ENCODE measurements around the gene SCAPER.

Gene SCAPER

GRCh38 chr15:76553564-76553963 is 351.6 kb downstream of the SCAPER start:
- no peaks in the 10 kb centered on the region for H3K4me1 ChIP-seq (ENCODE audit: control insufficient read depth, insufficient read depth, low read length)
- no peaks in the 10 kb centered on the region for H3K36me3 ChIP-seq (ENCODE audit: control insufficient read depth in 2 of 2, insufficient read depth in 1 of 2, low read length in 2 of 2)
- no peak overlapping the region for H3K4me3 ChIP-seq (ENCODE audit: low read depth, low read length)
- H3K27ac ChIP-seq (ENCODE audit: extremely low read depth, low read depth, low read length), result no peak overlapping the region
- H3K9me3 ChIP-seq (ENCODE audit: control insufficient read depth, insufficient read depth, low read depth, low read length), result no peaks in the 10 kb centered on the region
- ChIA-PET CTCF (no interaction called here), POLR2A (no interaction called here)
- TF ChIP-seq ZNF398 (tag by site-specific recombination; IDR thresholded peaks at IDR 0.05), result no peak
- no peak for TF ChIP-seq ZBTB6 (tag by site-specific recombination; IDR thresholded peaks at IDR 0.05)
- TF ChIP-seq SETDB1 (IDR thresholded peaks at IDR 0.05; ENCODE audit: insufficient read length, low read length), result no peak
- TF ChIP-seq TRIM28 (IDR thresholded peaks at IDR 0.05; ENCODE audit: borderline replicate concordance, low read length), result no peak
- no peak for TF ChIP-seq ZNF19 (tag by site-specific recombination; IDR thresholded peaks at IDR 0.05; ENCODE audit: low read depth)
- TF ChIP-seq SCRT2 (tag by site-specific recombination; IDR thresholded peaks at IDR 0.05), result no peak
- no peak for TF ChIP-seq MZF1 (tag by site-specific recombination; IDR thresholded peaks at IDR 0.05; ENCODE audit: borderline replicate concordance)
- TF ChIP-seq BCL11B (tag by site-specific recombination; IDR thresholded peaks at IDR 0.05; ENCODE audit: low read depth), result no peak
- no peak for TF ChIP-seq ZNF658 (tag by site-specific recombination; IDR thresholded peaks at IDR 0.05)
- no peak for TF ChIP-seq ZSCAN23 (tag by site-specific recombination; IDR thresholded peaks at IDR 0.05)
- no peak for TF ChIP-seq ZNF510 (tag by site-specific recombination; IDR thresholded peaks at IDR 0.05; ENCODE audit: insufficient replicate concordance)
- TF ChIP-seq ZNF529 (tag by site-specific recombination; IDR thresholded peaks at IDR 0.05; ENCODE audit: insufficient replicate concordance), result no peak
- TF ChIP-seq ZNF37A (tag by site-specific recombination; IDR thresholded peaks at IDR 0.05), result no peak
- TF ChIP-seq ZBTB21 (tag by site-specific recombination; IDR thresholded peaks at IDR 0.05), result no peak
- no peak for TF ChIP-seq ZBTB26 (tag by site-specific recombination; optimal IDR thresholded peaks at IDR 0.05)
- no peak for TF ChIP-seq ZNF561 (tag by site-specific recombination; IDR thresholded peaks at IDR 0.05; ENCODE audit: borderline replicate concordance)

GRCh38 chr15:76553102-76553501 is 352.0 kb downstream of the SCAPER start:
- Histone ChIP-seq H3K9me3 (ENCODE audit: control insufficient read depth, insufficient read depth, low read depth, low read length) (no peaks in the 10 kb centered on the region), H3K4me1 (ENCODE audit: control insufficient read depth, insufficient read depth, low read length) (no peaks in the 10 kb centered on the region), H3K36me3 (ENCODE audit: control insufficient read depth in 2 of 2, insufficient read depth in 1 of 2, low read length in 2 of 2) (no peaks in the 10 kb centered on the region), H3K27ac (ENCODE audit: extremely low read depth, low read depth, low read length) (no peak overlapping the region), H3K4me3 (ENCODE audit: low read depth, low read length) (no peak overlapping the region)
- no peak for TF ChIP-seq ZNF596 (tag by site-specific recombination; IDR thresholded peaks at IDR 0.05)
- TF ChIP-seq BCL11A (tag by site-specific recombination; IDR thresholded peaks at IDR 0.05; ENCODE audit: low read depth), result no peak
- TF ChIP-seq KLF7 (tag by site-specific recombination; IDR thresholded peaks at IDR 0.05; ENCODE audit: borderline replicate concordance), result no peak
- no peak for TF ChIP-seq ZNF624 (tag by site-specific recombination; IDR thresholded peaks at IDR 0.05)
- ChIA-PET CTCF (no interaction called here), POLR2A (no interaction called here)

- ChIA-PET POLR2A (no interaction called here), CTCF (no interaction called here)
- H3K4me3 ChIP-seq (ENCODE audit: low read depth, low read length), result no peak overlapping the region
- H3K4me1 ChIP-seq (ENCODE audit: control insufficient read depth, insufficient read depth, low read length), result no peaks in the 10 kb centered on the region
- no peaks in the 10 kb centered on the region for H3K36me3 ChIP-seq (ENCODE audit: control insufficient read depth in 2 of 2, insufficient read depth in 1 of 2, low read length in 2 of 2)
- H3K9me3 ChIP-seq (ENCODE audit: control insufficient read depth, insufficient read depth, low read depth, low read length), result no peaks in the 10 kb centered on the region
- no peak overlapping the region for H3K27ac ChIP-seq (ENCODE audit: extremely low read depth, low read depth, low read length)
- TF ChIP-seq ZNF324 (tag by site-specific recombination; IDR thresholded peaks at IDR 0.05) (no peak), RBAK (tag by site-specific recombination; IDR thresholded peaks at IDR 0.05) (no peak), ZNF311 (tag by site-specific recombination; IDR thresholded peaks at IDR 0.05; ENCODE audit: borderline replicate concordance) (no peak), ZNF701 (tag by site-specific recombination; IDR thresholded peaks at IDR 0.05) (no peak), ZNF692 (tag by site-specific recombination; IDR thresholded peaks at IDR 0.05) (no peak), ZNF221 (tag by site-specific recombination; IDR thresholded peaks at IDR 0.05; ENCODE audit: borderline replicate concordance) (no peak), ZNF645 (tag by site-specific recombination; IDR thresholded peaks at IDR 0.05) (no peak), WT1 (tag by site-specific recombination; IDR thresholded peaks at IDR 0.05) (no peak)
These were observed 358.3 kb downstream of the SCAPER start for GRCh38 chr15:76546805-76547204.

Measured in HEK293 (cell line).